Peyer's patch (tissue), 4 donors: Measurements from ENCODE around the gene BIN1.

Experiments used
- POLR2A ChIP-seq, 2 donors: fragments of 450-650 bp; IDR thresholded peaks; one replicate each; pipeline ENCODE4 v1.5.1; 2017; ENCODE audit warnings: antibody characterized with exemption in 2 of 2, mild to moderate bottlenecking in 2 of 2, moderate library complexity in 2 of 2
- TF ChIP-seq, protein P1 (sequence below), 6 experiments: fragments of 450-650 bp in 4 of 6; fragments of 200-600 bp in 2 of 6; sonication (generic) in 1 of 6; IDR thresholded peaks; one replicate each; pipeline ENCODE4 v1.5.1; 2017 to 2019; ENCODE audit warnings: antibody characterized with exemption in 6 of 6, mild to moderate bottlenecking in 3 of 6, moderate library complexity in 1 of 6

DNA sequence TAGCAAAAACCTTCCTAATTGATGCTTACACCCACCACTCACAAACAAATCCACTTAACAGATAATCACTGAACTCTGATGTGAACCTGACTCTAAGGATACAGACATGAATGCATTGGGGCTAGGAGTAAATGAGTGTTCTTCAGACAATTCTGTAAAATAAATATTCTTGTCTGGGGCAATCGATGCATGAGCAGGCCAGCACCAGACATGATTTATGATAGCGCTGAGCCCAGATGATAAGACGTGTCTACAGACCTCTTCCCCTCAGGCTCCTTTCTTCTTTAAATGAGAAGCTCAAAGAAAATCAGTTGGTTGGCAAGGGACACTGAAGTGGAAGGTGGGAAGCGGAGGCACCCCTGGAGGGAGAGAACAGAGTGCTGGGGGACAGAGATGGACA, 27.3 kb upstream of the BIN1 start:
- TF ChIP-seq, protein P1, sequence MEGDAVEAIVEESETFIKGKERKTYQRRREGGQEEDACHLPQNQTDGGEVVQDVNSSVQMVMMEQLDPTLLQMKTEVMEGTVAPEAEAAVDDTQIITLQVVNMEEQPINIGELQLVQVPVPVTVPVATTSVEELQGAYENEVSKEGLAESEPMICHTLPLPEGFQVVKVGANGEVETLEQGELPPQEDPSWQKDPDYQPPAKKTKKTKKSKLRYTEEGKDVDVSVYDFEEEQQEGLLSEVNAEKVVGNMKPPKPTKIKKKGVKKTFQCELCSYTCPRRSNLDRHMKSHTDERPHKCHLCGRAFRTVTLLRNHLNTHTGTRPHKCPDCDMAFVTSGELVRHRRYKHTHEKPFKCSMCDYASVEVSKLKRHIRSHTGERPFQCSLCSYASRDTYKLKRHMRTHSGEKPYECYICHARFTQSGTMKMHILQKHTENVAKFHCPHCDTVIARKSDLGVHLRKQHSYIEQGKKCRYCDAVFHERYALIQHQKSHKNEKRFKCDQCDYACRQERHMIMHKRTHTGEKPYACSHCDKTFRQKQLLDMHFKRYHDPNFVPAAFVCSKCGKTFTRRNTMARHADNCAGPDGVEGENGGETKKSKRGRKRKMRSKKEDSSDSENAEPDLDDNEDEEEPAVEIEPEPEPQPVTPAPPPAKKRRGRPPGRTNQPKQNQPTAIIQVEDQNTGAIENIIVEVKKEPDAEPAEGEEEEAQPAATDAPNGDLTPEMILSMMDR (IDR thresholded peaks at IDR 0.05) = no peak
- TF ChIP-seq POLR2A (IDR thresholded peaks at IDR 0.05) = no peak
